Cardiac fibroblast (primary cell): ENCODE results near the gene ADAMTSL3.

Experiments used
- DNase-seq, 2 donors: peaks; one replicate each; pipeline versions ENCODE4 v3.0.0 to v3.0.0-alpha.2; 2010; ENCODE audit warnings: low read depth in 2 of 2
- H3K4me3 ChIP-seq, 2 donors: replicated peaks in 1 of 2; 1 replicate in 1 of 2; 2 replicates in 1 of 2; pipeline ENCODE4 v1.5.1; 2011; ENCODE audit warnings: low read depth in 2 of 2, low read length in 2 of 2, mild to moderate bottlenecking in 2 of 2, moderate library complexity in 1 of 2
- TF ChIP-seq, protein P1 (sequence below): IDR thresholded peaks from one replicate; pipeline ENCODE4 v1.5.1; 2011; ENCODE audit warnings: low read depth, mild to moderate bottlenecking, low read length, inconsistent platforms

Gene ADAMTSL3

GRCh38 chr15:83734487-83734886 lies 80.6 kb downstream of the ADAMTSL3 start:
- H3K4me3 ChIP-seq: no peak overlapping the region
- peak; percentile 18 to 23 for DNase-seq
- TF ChIP-seq, protein P1, sequence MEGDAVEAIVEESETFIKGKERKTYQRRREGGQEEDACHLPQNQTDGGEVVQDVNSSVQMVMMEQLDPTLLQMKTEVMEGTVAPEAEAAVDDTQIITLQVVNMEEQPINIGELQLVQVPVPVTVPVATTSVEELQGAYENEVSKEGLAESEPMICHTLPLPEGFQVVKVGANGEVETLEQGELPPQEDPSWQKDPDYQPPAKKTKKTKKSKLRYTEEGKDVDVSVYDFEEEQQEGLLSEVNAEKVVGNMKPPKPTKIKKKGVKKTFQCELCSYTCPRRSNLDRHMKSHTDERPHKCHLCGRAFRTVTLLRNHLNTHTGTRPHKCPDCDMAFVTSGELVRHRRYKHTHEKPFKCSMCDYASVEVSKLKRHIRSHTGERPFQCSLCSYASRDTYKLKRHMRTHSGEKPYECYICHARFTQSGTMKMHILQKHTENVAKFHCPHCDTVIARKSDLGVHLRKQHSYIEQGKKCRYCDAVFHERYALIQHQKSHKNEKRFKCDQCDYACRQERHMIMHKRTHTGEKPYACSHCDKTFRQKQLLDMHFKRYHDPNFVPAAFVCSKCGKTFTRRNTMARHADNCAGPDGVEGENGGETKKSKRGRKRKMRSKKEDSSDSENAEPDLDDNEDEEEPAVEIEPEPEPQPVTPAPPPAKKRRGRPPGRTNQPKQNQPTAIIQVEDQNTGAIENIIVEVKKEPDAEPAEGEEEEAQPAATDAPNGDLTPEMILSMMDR: peak; percentile 24

DNA sequence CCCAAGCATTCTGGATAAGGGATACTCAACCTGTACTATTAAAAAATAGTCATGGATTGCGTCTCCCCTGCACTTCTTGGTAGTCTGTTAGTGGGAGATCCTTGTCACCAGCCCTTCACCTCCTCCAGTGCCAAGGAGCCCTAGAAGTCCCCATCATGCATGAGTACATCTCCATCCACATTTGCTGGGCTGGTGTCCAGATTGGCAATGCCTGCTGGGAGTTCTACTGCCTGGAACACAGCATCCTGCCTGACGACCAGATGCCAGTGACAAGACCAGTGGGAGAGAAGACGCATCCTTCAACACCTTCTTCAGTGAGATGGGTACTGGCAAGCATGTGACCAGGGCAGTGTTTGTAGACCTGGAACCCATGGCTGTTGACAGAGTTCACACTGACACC lies 85.7 kb downstream of the ADAMTSL3 start:
- no peak for DNase-seq
- TF ChIP-seq, protein P1: no peak
- no peak overlapping the region for H3K4me3 ChIP-seq

DNA sequence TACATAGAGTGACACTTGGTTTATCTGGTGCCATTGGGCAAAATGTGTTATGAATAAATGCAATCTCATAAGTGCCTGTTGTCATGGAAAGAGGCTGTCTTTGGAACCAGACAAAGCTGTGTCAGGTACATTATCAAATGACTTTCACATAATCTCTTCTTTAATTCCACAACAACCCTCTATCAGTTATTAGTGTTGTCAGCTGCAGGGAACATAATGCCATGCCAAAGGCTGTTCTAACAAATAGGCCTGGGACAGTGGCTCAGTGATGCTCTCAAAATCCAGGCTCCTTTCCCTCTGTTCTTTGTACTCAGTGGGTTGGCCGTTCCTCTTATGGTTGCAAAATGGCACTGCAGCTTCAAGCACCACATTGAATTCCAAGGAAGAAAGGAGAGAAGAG lies 91.8 kb downstream of the ADAMTSL3 start:
- TF ChIP-seq, protein P1: no peak
- no peak for DNase-seq
- no peak overlapping the region for H3K4me3 ChIP-seq

DNA sequence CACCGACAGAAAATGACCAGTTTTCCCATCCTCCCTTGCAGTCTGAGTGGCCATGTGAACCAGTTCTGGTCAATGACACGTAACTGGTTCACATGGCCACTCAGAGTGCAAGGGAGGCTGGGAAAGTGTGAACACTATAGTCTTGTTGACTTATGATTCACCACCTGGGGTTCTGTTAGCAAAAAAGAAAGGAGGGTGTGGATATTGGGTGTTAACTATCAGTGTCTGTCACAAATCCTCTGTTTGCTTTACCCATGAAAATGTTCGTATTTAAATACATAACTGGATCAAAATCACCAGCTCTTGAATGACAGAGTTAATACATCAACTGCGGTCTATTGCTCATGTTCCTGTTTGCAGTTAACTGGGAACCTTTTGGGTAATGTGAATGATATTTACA lies 92.3 kb downstream of the ADAMTSL3 start:
- DNase-seq: peak in 1 of 2 donors; percentile 32
- H3K4me3 ChIP-seq: no peak overlapping the region
- TF ChIP-seq, protein P1: no peak

DNA sequence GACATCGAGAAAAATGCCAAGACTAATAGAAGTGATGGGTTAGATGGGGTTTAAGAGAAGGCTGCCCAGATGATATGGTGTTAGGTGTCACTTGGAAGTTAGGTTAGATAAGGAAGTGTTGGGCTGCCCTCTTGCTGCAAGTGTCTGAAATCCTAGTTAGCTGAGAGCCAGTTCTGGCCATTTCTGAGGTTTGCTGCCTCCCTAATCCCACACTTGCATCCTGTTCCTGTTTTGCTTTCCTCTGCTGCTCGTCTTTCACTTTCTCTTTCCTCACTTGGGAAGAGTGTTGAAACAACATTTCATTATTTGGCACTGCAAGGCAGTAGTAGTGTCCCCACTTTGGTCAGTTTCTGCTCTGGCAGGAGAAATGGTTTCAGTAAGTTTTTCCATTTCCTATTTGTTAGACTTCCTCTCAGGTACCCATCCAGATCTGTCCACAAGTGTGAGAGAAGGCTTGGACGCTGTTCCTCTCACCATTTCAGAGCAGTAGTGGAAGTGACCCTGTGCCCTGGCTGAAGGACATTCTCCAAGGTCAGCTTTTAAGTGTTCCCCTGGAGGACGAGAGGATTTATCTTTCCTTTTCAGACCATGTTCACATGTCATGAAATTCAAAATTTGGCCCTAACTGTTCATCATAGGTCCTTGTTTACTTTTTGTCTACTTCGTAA lies 93.3 kb downstream of the ADAMTSL3 start:
- DNase-seq: peak; percentile 67 to 77
- no peak overlapping the region for H3K4me3 ChIP-seq
- TF ChIP-seq, protein P1: peak; percentile 26

- H3K4me3 ChIP-seq: no peak overlapping the region
- no peak for DNase-seq
- TF ChIP-seq, protein P1: no peak
These were observed 93.8 kb downstream of the ADAMTSL3 start for GRCh38 chr15:83747718-83748110.
